ENCODE data around the gene TMEM123.
"Not testable (repeated sequence)": the region's sequence is repeated elsewhere in the genome, so short reads cannot be mapped to it uniquely, and the experiment has no call there.

TMEM123 gene

GRCh38 chr11:102447941-102448868 lies 4.4 kb downstream of the TMEM123 start:
- no peak for DNase-seq

- no peak for DNase-seq
Observed at GRCh38 chr11:102447193-102447592, 5.4 kb downstream of the TMEM123 start.

GRCh38 chr11:102446606-102447005 lies 6.0 kb downstream of the TMEM123 start:
- DNase-seq, result no peak

- DNase-seq, result not testable (repeated sequence)
Observed at GRCh38 chr11:102444693-102445092, 7.9 kb downstream of the TMEM123 start.

- DNase-seq, result not testable (repeated sequence)
Observed at GRCh38 chr11:102444142-102444541, 8.4 kb downstream of the TMEM123 start.

GRCh38 chr11:102439063-102439363 lies 13.6 kb downstream of the TMEM123 start:
- not testable (repeated sequence) for DNase-seq

GRCh38 chr11:102438311-102439062 lies 14.1 kb downstream of the TMEM123 start:
- DNase-seq, result no peak

GRCh38 chr11:102437727-102438126 lies 14.8 kb downstream of the TMEM123 start:
- no peak for DNase-seq

- DNase-seq, result no peak
Observed at GRCh38 chr11:102436976-102437375, 15.6 kb downstream of the TMEM123 start.

GRCh38 chr11:102436561-102436960 lies 16.0 kb downstream of the TMEM123 start:
- DNase-seq, result no peak

- no peak for DNase-seq
Observed at GRCh38 chr11:102435688-102436087, 16.9 kb downstream of the TMEM123 start.

- not testable (repeated sequence) for DNase-seq
Observed at GRCh38 chr11:102433571-102433970, 19.0 kb downstream of the TMEM123 start.

- DNase-seq, result not testable (repeated sequence)
Observed at GRCh38 chr11:102432560-102432959, 20.0 kb downstream of the TMEM123 start.

GRCh38 chr11:102431404-102431803 lies 21.2 kb downstream of the TMEM123 start:
- no peak for DNase-seq

- DNase-seq, result no peak
Observed at GRCh38 chr11:102430158-102430836, 22.3 kb downstream of the TMEM123 start.

- no peak for DNase-seq
Observed at GRCh38 chr11:102429691-102430090, 22.9 kb downstream of the TMEM123 start.

GRCh38 chr11:102429226-102429625 lies 23.3 kb downstream of the TMEM123 start:
- DNase-seq, result no peak

GRCh38 chr11:102428696-102429095 lies 23.9 kb downstream of the TMEM123 start:
- no peak for DNase-seq

- DNase-seq, result no peak
Observed at GRCh38 chr11:102427068-102427467, 25.5 kb downstream of the TMEM123 start.

- DNase-seq, result no peak
Observed at GRCh38 chr11:102426570-102426969, 26.0 kb downstream of the TMEM123 start.

GRCh38 chr11:102426000-102426399 lies 26.6 kb downstream of the TMEM123 start:
- DNase-seq, result no peak

GRCh38 chr11:102423936-102424335 lies 28.6 kb downstream of the TMEM123 start:
- DNase-seq, result no peak
